Heart left ventricle (tissue), 13 donors: ENCODE measurements around the gene F8.
"Not testable (repeated sequence)": the region's sequence is repeated elsewhere in the genome, so short reads cannot be mapped to it uniquely, and the experiment has no call there.

Experiments
- CTCF ChIP-seq, 12 donors: fragments of 200-600 bp; sonication (generic) in 4 of 12; IDR thresholded peaks; one replicate each; pipeline versions ENCODE4 v1.5.0 to v1.8.0; 2018 to 2022; ENCODE audit warnings: antibody characterized with exemption in 12 of 12, mild to moderate bottlenecking in 5 of 12
- POLR2A ChIP-seq, 2 donors: fragments of 450-650 bp; IDR thresholded peaks; one replicate each; pipeline ENCODE4 v1.6.1; 2017; ENCODE audit warnings: antibody characterized with exemption in 2 of 2, mild to moderate bottlenecking in 2 of 2, moderate library complexity in 2 of 2
- donor health status: ischemic (EF 13 %, LVEDD 7.1; RV severe dilation, severe dysfunction).
- donor health status: DM: no; HTN: yes; CAD: no.
- donor health status: DM: no; HTN: no; CAD: no.
- donor health status: ischemic (EF 25% LVEDD 6.9; RV normal size, moderate dysfunction).
- donor health status: ischemic (EF 25% LVEDD 5.7; RV mildly dilated, moderate dysfunction).
- donor health status: ischemic (EF 35%, LVEDD 5.7; RV mildly dilated, moderate dysfunction).
- donor health status: nonischemic (EF 11% LVEDD 7.7; RV severe dilation, severe dysfunction).
- donor health status: DM: yes; HTN: yes; CAD: no.
- donor health status: PGD.
- donor health status: ischemic (EF 29% LVEDD 5.4; RV normal size, mild dysfunction).
- donor health status: nonischemic (EF 23%, LVEDD 6.1; RV moderate dilation, normal function).

GRCh38 chrX:154884069-154884468 is 138.5 kb downstream of the F8 start:
- not testable (repeated sequence) for TF ChIP-seq CTCF, POLR2A (IDR thresholded peaks at IDR 0.05)
